Fibroblast of peridontal ligament (primary cell): Measurements from ENCODE around the gene NEURL3.
"Not testable (repeated sequence)": the region's sequence is repeated elsewhere in the genome, so short reads cannot be mapped to it uniquely, and the experiment has no call there.

Experiments used
- DNase-seq: peaks from one replicate; pipeline ENCODE4 v3.0.0-alpha.2; 2010; ENCODE audit errors: extremely low read depth

Gene NEURL3

GRCh38 chr2:96485350-96485749 lies 19.8 kb downstream of the NEURL3 start:
- no peak for DNase-seq

DNA sequence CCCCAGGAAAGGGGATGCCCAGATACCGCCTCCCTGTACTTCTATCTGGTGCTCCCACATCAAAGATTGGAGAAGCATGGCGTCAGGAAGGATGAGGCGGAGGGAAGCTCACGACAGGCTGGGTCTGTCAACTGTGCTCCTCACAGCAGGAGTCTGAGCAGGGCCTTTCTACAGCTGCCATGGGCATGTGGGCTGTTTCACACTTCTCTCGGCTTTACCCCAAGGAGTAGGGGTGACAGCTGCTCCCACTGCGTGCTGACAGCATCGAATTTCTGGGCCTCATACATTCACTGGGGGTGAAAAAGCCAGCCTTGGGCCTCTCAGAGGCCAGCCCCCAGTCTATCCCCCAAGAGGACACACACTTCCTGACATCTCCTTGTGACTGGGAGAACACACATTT lies 21.1 kb downstream of the NEURL3 start:
- DNase-seq = no peak

DNA sequence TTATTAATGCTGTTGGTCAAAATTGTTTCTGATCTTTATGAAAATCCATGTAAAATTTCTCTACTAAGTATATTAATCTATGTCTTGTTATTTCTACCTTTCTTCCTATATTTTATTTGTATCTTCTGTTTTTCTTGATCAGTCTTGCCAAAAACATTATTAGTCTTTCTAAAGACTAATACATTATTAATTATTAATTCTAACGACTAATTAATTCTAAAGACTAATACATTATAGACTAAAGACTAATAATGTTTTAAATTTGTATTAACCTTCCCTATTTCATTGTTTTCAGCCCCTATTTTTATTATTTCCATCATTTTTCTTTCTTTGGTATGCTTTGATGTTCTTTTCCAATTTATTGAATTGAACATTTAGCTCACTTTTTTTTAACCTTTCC lies 27.7 kb downstream of the NEURL3 start:
- DNase-seq = no peak

GRCh38 chr2:96471772-96472171 lies 33.4 kb downstream of the NEURL3 start:
- no peak for DNase-seq

DNA sequence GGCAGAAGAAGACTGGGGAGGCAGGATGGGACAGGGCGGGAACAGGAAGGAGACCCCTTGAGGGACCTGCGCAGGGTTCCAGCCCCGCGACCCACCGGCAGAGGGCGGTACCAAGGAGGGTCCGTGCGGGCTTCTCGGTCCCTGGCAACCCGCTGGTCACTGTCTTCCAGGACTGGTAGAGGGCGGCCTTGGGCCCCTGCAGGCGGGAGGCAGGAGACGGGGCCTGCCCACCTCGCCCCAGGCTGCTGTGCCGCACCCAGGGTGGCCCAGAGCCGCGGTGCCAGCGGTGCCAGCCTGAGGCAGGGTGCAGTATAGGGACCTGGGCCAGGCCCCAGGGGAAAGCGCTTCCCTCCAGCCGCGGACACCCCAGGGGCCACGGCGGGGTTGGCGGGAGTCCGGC lies 34.5 kb downstream of the NEURL3 start:
- no peak for DNase-seq

- DNase-seq = no peak
Measured at GRCh38 chr2:96470109-96470508, 35.0 kb downstream of the NEURL3 start.

DNA sequence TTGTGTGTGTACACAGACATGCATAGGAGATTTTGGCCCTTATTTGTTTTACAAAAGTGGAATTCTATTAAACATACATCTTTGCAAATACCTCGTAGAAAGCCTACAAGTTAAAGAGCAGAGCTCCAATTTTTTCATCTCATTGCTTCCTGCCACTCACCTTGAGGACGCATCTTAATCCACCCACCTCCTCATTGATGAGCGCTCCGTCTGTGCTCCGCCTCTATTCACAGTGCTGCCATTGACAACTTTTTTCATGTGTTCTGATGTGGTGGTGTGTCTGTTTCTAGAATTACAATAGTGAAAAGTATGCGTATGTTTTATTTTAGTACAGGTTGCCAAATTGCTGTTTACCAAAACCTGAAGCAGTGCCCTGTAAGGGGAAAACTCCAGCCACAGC lies 36.3 kb downstream of the NEURL3 start:
- DNase-seq = no peak

GRCh38 chr2:96464651-96465050 lies 40.5 kb downstream of the NEURL3 start:
- DNase-seq = no peak

- no peak for DNase-seq
Measured at GRCh38 chr2:96464061-96464460, 41.1 kb downstream of the NEURL3 start.

GRCh38 chr2:96463119-96463518 lies 42.0 kb downstream of the NEURL3 start:
- no peak for DNase-seq

GRCh38 chr2:96461616-96462015 lies 43.5 kb downstream of the NEURL3 start:
- not testable (repeated sequence) for DNase-seq

- DNase-seq = no peak
Measured at GRCh38 chr2:96452053-96452452, 53.1 kb downstream of the NEURL3 start.

DNA sequence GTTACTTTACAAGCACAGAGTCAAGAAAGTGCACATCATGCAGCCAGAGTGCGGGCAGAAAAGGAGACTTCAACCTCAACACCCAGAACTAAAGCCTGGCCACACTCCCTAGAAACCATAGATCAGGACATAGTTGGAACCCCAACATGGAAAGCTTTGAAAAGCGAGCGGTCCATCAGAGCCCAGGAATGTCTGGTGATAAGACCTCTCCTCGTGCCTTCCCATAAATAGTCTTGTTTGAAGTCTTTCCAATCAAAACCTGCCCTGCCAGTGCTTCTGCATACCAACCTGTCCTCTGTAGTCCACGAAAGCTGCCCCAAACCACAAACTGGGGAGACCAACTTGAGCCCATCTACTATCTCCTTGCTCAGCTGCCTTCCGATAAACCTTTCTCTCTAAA lies 55.5 kb downstream of the NEURL3 start:
- DNase-seq = no peak

DNA sequence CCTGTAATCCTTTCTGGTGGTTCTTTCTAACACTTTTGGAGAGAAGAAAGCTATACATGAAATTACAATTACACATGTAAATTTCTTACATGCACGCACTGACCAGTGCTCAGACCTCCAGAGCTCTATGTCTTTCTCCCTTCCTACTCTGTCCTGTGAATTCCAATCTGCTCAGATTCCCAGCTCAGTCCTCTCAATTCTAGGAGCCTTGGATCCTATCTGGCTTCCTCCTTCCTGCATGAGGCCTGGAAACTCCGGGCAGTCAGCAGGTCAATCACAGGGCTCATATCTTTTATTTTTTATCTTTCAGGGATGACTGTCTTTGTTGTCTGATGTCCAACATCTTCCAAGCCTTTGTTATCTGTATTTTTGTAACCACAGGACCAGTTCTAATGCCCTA lies 56.0 kb downstream of the NEURL3 start:
- DNase-seq = no peak

- DNase-seq = no peak
Measured at GRCh38 chr2:96447726-96448125, 57.4 kb downstream of the NEURL3 start.
